Fibroblast of lung (primary cell): ENCODE results near the gene CLCA4. TPM values are rescaled to one million over a fixed set of nuclear protein-coding genes. Genes with fewer than 3 reads are reported as not detected.
A peak's percentile ranks its signal among the peaks of the same experiment; 100 is the strongest.

Experiments
- DNase-seq, 2 donors: peaks; one replicate each; pipeline versions ENCODE4 v3.0.0 to v3.0.0-alpha.2; 2010; ENCODE audit warnings: low read depth in 2 of 2
- H2AFZ ChIP-seq: 2 replicates; pipeline ENCODE4 v1.5.1; 2012; ENCODE audit warnings: low read length, control low read depth, inconsistent platforms
- H3K27ac ChIP-seq: 2 replicates; pipeline ENCODE4 v1.5.1; 2011; ENCODE audit warnings: low read length, control low read depth; ENCODE audit not compliant: insufficient read depth
- H3K27me3 ChIP-seq: 2 replicates; pipeline ENCODE4 v1.5.1; 2011; ENCODE audit warnings: mild to moderate bottlenecking, low read length; ENCODE audit not compliant: control insufficient read depth, insufficient read depth
- H3K36me3 ChIP-seq: 2 replicates; pipeline ENCODE4 v1.5.1; 2011; ENCODE audit warnings: low read length; ENCODE audit not compliant: control insufficient read depth, insufficient read depth
- H3K4me1 ChIP-seq: 2 replicates; pipeline ENCODE4 v1.5.1; 2011; ENCODE audit warnings: low read length; ENCODE audit not compliant: control insufficient read depth, insufficient read depth; ENCODE audit errors: extremely low read depth
- H3K4me2 ChIP-seq: 2 replicates; pipeline ENCODE4 v1.5.1; 2011; ENCODE audit warnings: low read length, control low read depth; ENCODE audit not compliant: insufficient read depth; ENCODE audit errors: extremely low read depth
- H3K4me3 ChIP-seq, 4 experiments: fragments of 200-600 bp in 1 of 4; sonication (generic) in 1 of 4; replicated peaks in 1 of 4; 2 replicates each; pipeline ENCODE4 v1.5.1; 2011 to 2016; ENCODE audit warnings: low read length in 4 of 4, low read depth in 3 of 4, mild to moderate bottlenecking in 3 of 4, control low read depth in 2 of 4, inconsistent platforms in 1 of 4, mixed read lengths in 1 of 4; ENCODE audit not compliant: insufficient read depth in 1 of 4; ENCODE audit errors: control extremely low read depth in 1 of 4
- H3K79me2 ChIP-seq: 2 replicates; pipeline ENCODE4 v1.5.1; 2012; ENCODE audit warnings: mild to moderate bottlenecking, low read length, inconsistent platforms; ENCODE audit not compliant: control insufficient read depth, insufficient read depth
- H3K9ac ChIP-seq: 2 replicates; pipeline ENCODE4 v1.5.1; 2011; ENCODE audit warnings: mild to moderate bottlenecking, low read length, control low read depth; ENCODE audit not compliant: insufficient read depth
- H3K9me3 ChIP-seq: 2 replicates; pipeline ENCODE4 v1.5.1; 2012; ENCODE audit warnings: low read depth, low read length; ENCODE audit not compliant: control insufficient read depth, insufficient read depth
- H4K20me1 ChIP-seq: 2 replicates; pipeline ENCODE4 v1.5.1; 2011; ENCODE audit warnings: low read length; ENCODE audit not compliant: control insufficient read depth, insufficient read depth; ENCODE audit errors: extremely low read depth
- CTCF ChIP-seq, 2 donors: IDR thresholded peaks in 1 of 2; conservative IDR thresholded peaks in 1 of 2; 1 replicate in 1 of 2; 2 replicates in 1 of 2; pipeline ENCODE4 v1.5.1; 2011 to 2012; ENCODE audit warnings: low read length in 2 of 2, control low read depth in 1 of 2, inconsistent platforms in 1 of 2, low read depth in 1 of 2, mild to moderate bottlenecking in 1 of 2
- EZH2 ChIP-seq: IDR thresholded peaks from 2 replicates; pipeline ENCODE4 v1.5.1; 2012; ENCODE audit warnings: low read length, control low read depth, mild to moderate bottlenecking; ENCODE audit errors: missing control alignments
- polyA plus RNA-seq, 2 donors: library from polyadenylated mRNA; depleted of rRNA in 1 of 2; stranded (reverse) in 1 of 2; unstranded in 1 of 2; fragments of >200 nt; gene quantifications; 2 replicates each; pipeline ENCODE4 v1.2.1, GENCODE V29; 2011 to 2012; ENCODE audit warnings: missing spikeins in 1 of 2
- total RNA-seq: library from RNA; depleted of rRNA; stranded (reverse); fragments of >200 nt; gene quantifications from 2 replicates; pipeline ENCODE4 v1.2.1, GENCODE V29; 2014

Gene CLCA4
- total and polyA plus RNA-seq, 2 donors (not counting 1 experiment from before 2014, with no cell fraction given), result not detected

- no peak overlapping the region for H3K4me2 ChIP-seq
- peak in 1 of 2 donors; percentile 23 for DNase-seq
- H3K79me2 ChIP-seq, result no peaks in the 10 kb centered on the region
- H3K4me1 ChIP-seq, result no peaks in the 10 kb centered on the region
- H4K20me1 ChIP-seq, result no peaks in the 10 kb centered on the region
- no peak for TF ChIP-seq CTCF (conservative IDR thresholded peaks at IDR 0.05 in 1 of 2, IDR thresholded peaks at IDR 0.05 in 1 of 2; ENCODE audit: low read depth in 1 of 2, low read length in 2 of 2)
- no peak for TF ChIP-seq EZH2
- H3K27ac ChIP-seq, result no peak overlapping the region
- H3K27me3 ChIP-seq, result no peaks in the 10 kb centered on the region
- H3K4me3 ChIP-seq, result no peak overlapping the region
- no peaks in the 10 kb centered on the region for H3K36me3 ChIP-seq
- no peaks in the 10 kb centered on the region for H3K9me3 ChIP-seq
- H2AFZ ChIP-seq, result no peak overlapping the region
- no peak overlapping the region for H3K9ac ChIP-seq
These were observed 4.2 kb upstream of the CLCA4 start for GRCh38 chr1:86542631-86543030.

- no peaks in the 10 kb centered on the region for H3K4me1 ChIP-seq
- no peak overlapping the region for H3K27ac ChIP-seq
- no peaks in the 10 kb centered on the region for H3K36me3 ChIP-seq
- H3K9me3 ChIP-seq, result no peaks in the 10 kb centered on the region
- H3K79me2 ChIP-seq, result no peaks in the 10 kb centered on the region
- no peak overlapping the region for H3K4me3 ChIP-seq
- DNase-seq, result no peak
- TF ChIP-seq CTCF (conservative IDR thresholded peaks at IDR 0.05 in 1 of 2, IDR thresholded peaks at IDR 0.05 in 1 of 2; ENCODE audit: low read depth in 1 of 2, low read length in 2 of 2) (no peak), EZH2 (no peak)
- no peak overlapping the region for H3K9ac ChIP-seq
- no peak overlapping the region for H3K4me2 ChIP-seq
- H3K27me3 ChIP-seq, result no peaks in the 10 kb centered on the region
- H2AFZ ChIP-seq, result no peak overlapping the region
- no peaks in the 10 kb centered on the region for H4K20me1 ChIP-seq
These were observed 2.0 kb downstream of the CLCA4 start for GRCh38 chr1:86548839-86549238.

GRCh38 chr1:86551305-86551704, 4.4 kb downstream of the CLCA4 start:
- no peaks in the 10 kb centered on the region for H3K79me2 ChIP-seq
- H3K27me3 ChIP-seq, result no peaks in the 10 kb centered on the region
- DNase-seq, result no peak
- no peak overlapping the region for H3K27ac ChIP-seq
- no peak overlapping the region for H3K4me2 ChIP-seq
- no peak overlapping the region for H3K9ac ChIP-seq
- H3K4me1 ChIP-seq, result no peaks in the 10 kb centered on the region
- no peak overlapping the region for H3K4me3 ChIP-seq
- no peaks in the 10 kb centered on the region for H4K20me1 ChIP-seq
- H3K36me3 ChIP-seq, result no peaks in the 10 kb centered on the region
- no peak overlapping the region for H2AFZ ChIP-seq
- H3K9me3 ChIP-seq, result no peaks in the 10 kb centered on the region
- no peak for TF ChIP-seq CTCF (conservative IDR thresholded peaks at IDR 0.05 in 1 of 2, IDR thresholded peaks at IDR 0.05 in 1 of 2; ENCODE audit: low read depth in 1 of 2, low read length in 2 of 2)
- no peak for TF ChIP-seq EZH2
